ENCODE results near the gene UNC80.

The UNC80 gene, protein sequence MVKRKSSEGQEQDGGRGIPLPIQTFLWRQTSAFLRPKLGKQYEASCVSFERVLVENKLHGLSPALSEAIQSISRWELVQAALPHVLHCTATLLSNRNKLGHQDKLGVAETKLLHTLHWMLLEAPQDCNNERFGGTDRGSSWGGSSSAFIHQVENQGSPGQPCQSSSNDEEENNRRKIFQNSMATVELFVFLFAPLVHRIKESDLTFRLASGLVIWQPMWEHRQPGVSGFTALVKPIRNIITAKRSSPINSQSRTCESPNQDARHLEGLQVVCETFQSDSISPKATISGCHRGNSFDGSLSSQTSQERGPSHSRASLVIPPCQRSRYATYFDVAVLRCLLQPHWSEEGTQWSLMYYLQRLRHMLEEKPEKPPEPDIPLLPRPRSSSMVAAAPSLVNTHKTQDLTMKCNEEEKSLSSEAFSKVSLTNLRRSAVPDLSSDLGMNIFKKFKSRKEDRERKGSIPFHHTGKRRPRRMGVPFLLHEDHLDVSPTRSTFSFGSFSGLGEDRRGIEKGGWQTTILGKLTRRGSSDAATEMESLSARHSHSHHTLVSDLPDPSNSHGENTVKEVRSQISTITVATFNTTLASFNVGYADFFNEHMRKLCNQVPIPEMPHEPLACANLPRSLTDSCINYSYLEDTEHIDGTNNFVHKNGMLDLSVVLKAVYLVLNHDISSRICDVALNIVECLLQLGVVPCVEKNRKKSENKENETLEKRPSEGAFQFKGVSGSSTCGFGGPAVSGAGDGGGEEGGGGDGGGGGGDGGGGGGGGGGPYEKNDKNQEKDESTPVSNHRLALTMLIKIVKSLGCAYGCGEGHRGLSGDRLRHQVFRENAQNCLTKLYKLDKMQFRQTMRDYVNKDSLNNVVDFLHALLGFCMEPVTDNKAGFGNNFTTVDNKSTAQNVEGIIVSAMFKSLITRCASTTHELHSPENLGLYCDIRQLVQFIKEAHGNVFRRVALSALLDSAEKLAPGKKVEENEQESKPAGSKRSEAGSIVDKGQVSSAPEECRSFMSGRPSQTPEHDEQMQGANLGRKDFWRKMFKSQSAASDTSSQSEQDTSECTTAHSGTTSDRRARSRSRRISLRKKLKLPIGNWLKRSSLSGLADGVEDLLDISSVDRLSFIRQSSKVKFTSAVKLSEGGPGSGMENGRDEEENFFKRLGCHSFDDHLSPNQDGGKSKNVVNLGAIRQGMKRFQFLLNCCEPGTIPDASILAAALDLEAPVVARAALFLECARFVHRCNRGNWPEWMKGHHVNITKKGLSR (N-terminal part only)

DNA sequence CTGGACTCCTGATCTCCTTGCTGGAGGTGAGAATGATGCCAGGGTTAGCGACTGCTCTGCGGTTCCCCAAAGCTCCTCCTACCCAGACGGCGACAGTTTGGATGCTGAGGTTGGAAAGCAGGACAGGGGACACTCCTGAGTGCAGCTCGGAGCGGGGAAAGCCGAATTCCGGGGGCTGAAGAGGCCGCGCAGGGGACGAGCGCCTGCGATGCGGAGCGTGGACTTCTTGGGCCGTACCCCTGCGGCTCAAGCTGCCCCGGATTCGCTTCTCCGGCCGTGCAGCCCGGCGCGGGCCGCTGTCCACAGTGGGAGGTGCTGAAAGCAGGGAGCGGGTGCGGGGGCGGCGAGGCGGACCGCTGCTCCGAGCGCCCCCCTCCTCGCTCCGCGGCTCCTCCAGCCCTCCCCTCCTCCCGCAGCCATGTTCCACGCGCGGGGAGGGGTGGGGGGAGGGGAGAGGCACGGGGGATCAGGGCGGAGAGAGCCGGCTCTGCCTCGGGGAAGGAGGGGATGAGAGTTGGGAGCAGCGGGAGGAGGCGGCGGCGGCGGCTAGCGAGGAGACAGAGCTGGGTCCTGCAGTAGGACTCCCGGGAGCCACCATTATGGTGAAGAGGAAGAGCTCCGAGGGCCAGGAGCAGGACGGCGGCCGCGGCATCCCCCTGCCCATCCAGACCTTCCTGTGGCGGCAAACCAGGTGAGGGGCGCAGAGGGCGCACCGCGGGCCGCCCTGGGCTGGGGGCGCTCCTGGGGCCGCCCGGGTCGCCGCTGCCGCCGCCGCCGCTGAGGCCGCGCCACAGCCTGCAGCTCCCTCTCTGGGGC is at the start of gene UNC80:
UNC80 (plus strand) TSS at position 359 of the 816 bp plus-strand sequence; CDS start at position 600, 241 bp downstream.
- H3K27ac Mint-ChIP-seq: no peak within 1 kb of the TSS
- DNase-seq: no peak

DNA sequence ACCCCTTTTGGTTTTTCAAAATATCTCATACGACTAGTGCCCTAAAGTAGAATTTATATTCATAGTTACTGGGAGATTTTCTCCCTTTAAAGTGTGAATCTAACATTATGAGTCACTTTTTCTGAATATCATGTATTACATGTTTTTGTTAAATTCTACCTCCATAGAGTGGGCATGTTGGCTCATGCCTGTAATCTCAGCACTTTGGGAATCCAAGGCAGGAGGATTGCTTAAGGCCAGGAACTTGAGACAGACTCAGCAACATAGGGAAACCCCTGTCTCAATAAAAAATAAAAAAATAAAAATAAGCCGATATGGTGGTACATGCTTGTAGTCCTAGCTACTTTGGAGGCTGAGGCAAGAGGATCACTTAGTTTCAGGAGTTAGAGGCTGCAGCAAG is 45.3 kb upstream of the UNC80 start:
- H3K36me3 Mint-ChIP-seq: no peaks in the 10 kb centered on the region
- H3K9me3 Mint-ChIP-seq: no peaks in the 10 kb centered on the region
- ATAC-seq (replicated peaks) (no peak), DNase-seq (no peak)
- no peak overlapping the region for H3K27ac Mint-ChIP-seq
- no peaks in the 10 kb centered on the region for H3K4me1 Mint-ChIP-seq
- H3K27me3 Mint-ChIP-seq: no peaks in the 10 kb centered on the region
- H3K4me3 Mint-ChIP-seq: no peak overlapping the region

More for the DNA sequence above, at the start of gene UNC80:
- Mint-ChIP-seq H3K36me3 (no peaks in the 10 kb centered on the region), H3K4me3 (peak within 1 kb of the TSS; percentile 27 to 60), H3K9me3 (peaks cover 0 to 2% of the 10 kb centered on the region in 2 donors), H3K27me3 (peaks cover 27 to 38% of the 10 kb centered on the region in 2 donors), H3K4me1 (peaks cover 3 to 5% of the 10 kb centered on the region in 2 donors)
- peak in 1 of 2 donors; percentile 29 for ATAC-seq (replicated peaks)

DNA sequence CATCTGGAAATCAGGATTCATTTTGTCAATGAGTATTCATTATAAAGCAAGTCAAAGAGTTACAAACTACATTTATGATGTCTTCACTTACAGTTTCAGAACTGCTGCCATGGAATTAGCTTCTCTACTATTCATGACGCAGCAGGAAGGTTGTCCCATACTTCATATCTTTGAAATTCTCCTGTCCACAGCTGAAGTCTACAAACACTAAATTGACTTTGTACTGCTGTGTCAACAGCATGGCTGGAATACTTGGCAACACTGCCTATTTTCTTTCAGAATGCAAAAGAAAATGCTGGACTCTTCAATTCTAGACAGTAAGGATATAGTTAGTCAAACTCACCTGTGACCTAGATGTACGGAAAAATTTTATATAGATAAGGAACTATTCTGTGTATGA is 44.6 kb upstream of the UNC80 start:
- Mint-ChIP-seq H3K36me3 (no peaks in the 10 kb centered on the region), H3K9me3 (no peaks in the 10 kb centered on the region)
- no peak for ATAC-seq (replicated peaks)

DNA sequence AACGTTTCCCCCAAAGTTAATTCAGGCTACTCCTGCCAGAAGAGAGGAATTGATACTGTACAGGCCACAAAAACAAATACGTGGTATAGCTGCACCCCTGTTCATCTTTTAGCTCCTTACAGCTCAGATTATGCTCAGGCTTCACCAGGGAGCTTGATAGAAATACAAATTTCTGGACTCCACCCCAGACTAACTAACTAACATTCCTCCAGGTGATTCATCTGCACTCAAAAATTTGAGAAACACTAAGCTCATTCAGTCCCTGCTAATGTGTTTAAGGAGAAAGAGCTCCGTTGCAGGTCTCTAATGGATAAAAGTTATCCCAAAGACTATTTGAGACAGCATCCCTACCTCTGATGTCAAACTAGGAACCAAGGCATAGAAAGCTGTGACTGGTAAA is 36.8 kb upstream of the UNC80 start:
- H3K36me3 Mint-ChIP-seq: no peaks in the 10 kb centered on the region
- no peak overlapping the region for H3K4me3 Mint-ChIP-seq
- ATAC-seq (replicated peaks): no peak
- no peak overlapping the region for H3K27ac Mint-ChIP-seq
- H3K27me3 Mint-ChIP-seq: peaks cover 0 to 5% of the 10 kb centered on the region in 2 donors
- DNase-seq: no peak
- H3K4me1 Mint-ChIP-seq: no peaks in the 10 kb centered on the region
- H3K9me3 Mint-ChIP-seq: no peaks in the 10 kb centered on the region

More for the DNA sequence above, 44.6 kb upstream of the UNC80 start:
- no peaks in the 10 kb centered on the region for H3K27me3 Mint-ChIP-seq
- no peak overlapping the region for H3K27ac Mint-ChIP-seq
- H3K4me3 Mint-ChIP-seq: no peak overlapping the region
- H3K4me1 Mint-ChIP-seq: no peaks in the 10 kb centered on the region
- DNase-seq: no peak

DNA sequence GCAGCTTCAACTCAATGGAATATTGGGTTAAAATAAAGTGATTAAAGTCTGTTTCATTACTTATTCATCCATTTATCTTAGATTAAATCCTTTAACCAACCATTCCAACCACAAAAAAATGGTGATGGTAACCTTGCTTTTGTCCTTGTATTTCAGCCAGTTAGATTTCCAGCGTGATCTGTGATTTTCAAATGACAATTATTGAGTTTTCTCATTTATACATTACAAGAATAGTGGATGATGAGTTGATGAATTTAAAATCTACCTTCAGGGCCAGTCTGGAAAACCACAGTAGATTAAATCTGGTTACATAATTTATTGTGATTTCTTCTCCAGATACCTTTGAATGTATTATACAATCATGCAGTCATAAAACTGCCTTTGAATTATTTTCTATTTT is 29.7 kb upstream of the UNC80 start:
- H3K4me1 Mint-ChIP-seq: no peaks in the 10 kb centered on the region
- ATAC-seq (replicated peaks): no peak

GRCh38 chr2:209753020-209753419 is 18.6 kb upstream of the UNC80 start:
- Mint-ChIP-seq H3K27ac (no peak overlapping the region), H3K9me3 (no peaks in the 10 kb centered on the region), H3K4me1 (no peaks in the 10 kb centered on the region), H3K27me3 (peaks cover 12 to 16% of the 10 kb centered on the region in 2 donors), H3K36me3 (no peaks in the 10 kb centered on the region), H3K4me3 (no peak overlapping the region)
- no peak for DNase-seq
- no peak for ATAC-seq (replicated peaks)

More for the DNA sequence above, 29.7 kb upstream of the UNC80 start:
- H3K36me3 Mint-ChIP-seq: no peaks in the 10 kb centered on the region
- H3K9me3 Mint-ChIP-seq: peaks cover 4% of the 10 kb centered on the region in 2 donors
- no peak for DNase-seq
- H3K27me3 Mint-ChIP-seq: no peaks in the 10 kb centered on the region
- no peak overlapping the region for H3K4me3 Mint-ChIP-seq
- H3K27ac Mint-ChIP-seq: no peak overlapping the region

DNA sequence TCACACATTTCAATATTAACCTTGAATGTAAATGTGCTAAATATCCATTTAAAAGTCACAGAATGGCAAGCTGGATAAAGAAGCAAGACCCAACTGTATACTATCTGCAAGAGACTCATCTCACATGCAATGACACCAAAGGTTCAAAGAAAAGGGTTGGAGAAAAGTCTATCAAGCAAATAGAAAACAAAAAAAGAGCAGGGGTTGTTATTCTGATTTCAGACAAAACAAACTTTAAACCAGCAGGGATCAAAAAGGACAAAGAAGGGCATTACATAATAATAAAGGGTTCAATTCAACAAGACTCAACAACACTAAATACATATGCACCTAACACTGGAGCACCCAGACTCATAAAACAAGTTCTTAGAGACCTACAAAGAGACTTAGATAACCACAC is 14.5 kb upstream of the UNC80 start:
- DNase-seq: no peak
- Mint-ChIP-seq H3K27ac (no peak overlapping the region), H3K27me3 (peaks cover 14 to 16% of the 10 kb centered on the region in 2 donors), H3K36me3 (no peaks in the 10 kb centered on the region), H3K4me1 (no peaks in the 10 kb centered on the region), H3K9me3 (peaks cover 0 to 3% of the 10 kb centered on the region in 2 donors), H3K4me3 (no peak overlapping the region)
- no peak for ATAC-seq (replicated peaks)

- Mint-ChIP-seq H3K4me1 (no peaks in the 10 kb centered on the region), H3K36me3 (no peaks in the 10 kb centered on the region), H3K4me3 (no peak overlapping the region), H3K27me3 (peaks cover 0 to 14% of the 10 kb centered on the region in 2 donors), H3K27ac (no peak overlapping the region), H3K9me3 (peaks cover 0 to 3% of the 10 kb centered on the region in 2 donors)
- no peak for DNase-seq
- no peak for ATAC-seq (replicated peaks)
These were observed 10.1 kb upstream of the UNC80 start for GRCh38 chr2:209761566-209761965.

- ATAC-seq (replicated peaks): no peak
- H3K27ac Mint-ChIP-seq: no peak overlapping the region
These were observed 9.1 kb upstream of the UNC80 start for GRCh38 chr2:209762563-209762962.

DNA sequence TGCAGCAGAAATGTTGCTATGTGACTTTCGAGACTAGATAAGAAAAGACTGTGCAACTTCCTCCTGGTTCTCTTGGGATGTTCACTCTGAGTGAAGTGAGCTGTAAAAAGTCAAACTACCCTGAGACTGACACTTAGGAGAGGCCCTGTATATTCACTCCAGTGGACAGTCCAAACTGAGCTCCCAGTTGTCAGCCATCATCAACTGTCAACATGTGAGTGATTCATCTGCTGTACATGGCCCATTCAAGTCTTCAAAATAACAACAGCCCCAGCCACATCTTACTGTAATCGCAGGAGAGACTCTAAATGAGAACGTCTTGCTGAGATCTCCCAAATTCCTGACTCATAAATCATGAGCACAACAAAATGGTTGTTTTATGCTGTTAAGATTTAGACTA is 8.5 kb upstream of the UNC80 start:
- Mint-ChIP-seq H3K9me3 (peaks cover 0 to 5% of the 10 kb centered on the region in 2 donors), H3K4me1 (no peaks in the 10 kb centered on the region), H3K27ac (no peak overlapping the region), H3K36me3 (no peaks in the 10 kb centered on the region), H3K27me3 (peaks cover 0 to 6% of the 10 kb centered on the region in 2 donors), H3K4me3 (no peak overlapping the region)
- ATAC-seq (replicated peaks) (no peak), DNase-seq (no peak)

More at GRCh38 chr2:209762563-209762962, 9.1 kb upstream of the UNC80 start:
- Mint-ChIP-seq H3K27me3 (peaks cover 0 to 7% of the 10 kb centered on the region in 2 donors), H3K36me3 (no peaks in the 10 kb centered on the region), H3K9me3 (peaks cover 0 to 3% of the 10 kb centered on the region in 2 donors), H3K4me1 (no peaks in the 10 kb centered on the region), H3K4me3 (no peak overlapping the region)
- DNase-seq: no peak

- Mint-ChIP-seq H3K36me3 (no peaks in the 10 kb centered on the region), H3K27ac (no peak overlapping the region), H3K4me3 (no peak overlapping the region), H3K27me3 (peaks cover 22 to 29% of the 10 kb centered on the region in 2 donors), H3K9me3 (peaks cover 0 to 2% of the 10 kb centered on the region in 2 donors), H3K4me1 (peaks cover 3 to 5% of the 10 kb centered on the region in 2 donors)
- ATAC-seq (replicated peaks) (no peak), DNase-seq (no peak)
These were observed 5.0 kb upstream of the UNC80 start for GRCh38 chr2:209766613-209767012.

DNA sequence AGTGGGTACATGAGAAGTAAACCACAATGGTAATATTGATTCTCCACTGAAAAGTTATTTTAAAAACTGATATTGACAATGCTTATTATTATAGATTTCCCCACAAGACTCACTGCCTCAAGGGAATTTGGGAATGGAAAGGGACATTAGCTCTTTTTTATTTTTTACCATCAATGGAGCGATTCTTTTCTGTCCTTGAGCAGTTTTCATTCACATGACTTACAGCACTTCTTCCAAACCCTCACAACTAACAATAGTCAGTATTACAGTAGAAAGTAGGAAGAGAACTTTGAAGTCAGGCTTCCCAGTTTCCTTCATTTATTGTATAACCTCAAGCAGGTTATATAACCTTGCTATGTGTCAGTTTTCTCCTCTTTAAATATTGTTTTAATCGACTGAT is 4.3 kb upstream of the UNC80 start:
- Mint-ChIP-seq H3K4me1 (peaks cover 3 to 5% of the 10 kb centered on the region in 2 donors), H3K27ac (no peak overlapping the region), H3K9me3 (peaks cover 0 to 2% of the 10 kb centered on the region in 2 donors), H3K27me3 (peaks cover 22 to 30% of the 10 kb centered on the region in 2 donors), H3K36me3 (no peaks in the 10 kb centered on the region), H3K4me3 (no peak overlapping the region)
- DNase-seq (no peak), ATAC-seq (replicated peaks) (no peak)

- H3K9me3 Mint-ChIP-seq: peaks cover 0 to 2% of the 10 kb centered on the region in 2 donors
- DNase-seq (no peak), ATAC-seq (replicated peaks) (no peak)
- no peak overlapping the region for H3K4me3 Mint-ChIP-seq
- peaks cover 3 to 5% of the 10 kb centered on the region in 2 donors for H3K4me1 Mint-ChIP-seq
- H3K27ac Mint-ChIP-seq: no peak overlapping the region
- H3K36me3 Mint-ChIP-seq: no peaks in the 10 kb centered on the region
- H3K27me3 Mint-ChIP-seq: peaks cover 27 to 36% of the 10 kb centered on the region in 2 donors
These were observed 3.1 kb upstream of the UNC80 start for GRCh38 chr2:209768557-209768956.
